CD4-positive, alpha-beta T cell (primary cell): ENCODE measurements around the gene KRTAP9-6. TPM values are rescaled to one million over a fixed set of nuclear protein-coding genes. Genes with fewer than 3 reads are reported as not detected.

Experiments used
- ATAC-seq: fragments of 200-7000 bp; cut with Tn5 transposase; one replicate; pipeline ENCODE4 v1.10.0; 2022; ENCODE audit warnings: mild to moderate bottlenecking; ENCODE audit not compliant: poor library complexity
- CTCF ChIA-PET: fragments of 350-600 bp; sonication (Branson Sonifier 250); formaldehyde crosslinking; loops from one replicate; lab custom pipeline; 2021; ENCODE audit warnings: antibody characterized with exemption, inconsistent platforms; lab: Charles Lee
- POLR2A ChIA-PET: fragments of 350-600 bp; sonication (Branson Sonifier 250); formaldehyde crosslinking; loops from one replicate; lab custom pipeline; 2021; ENCODE audit warnings: antibody characterized with exemption, inconsistent platforms; lab: Charles Lee
- DNase-seq, 14 experiments: peaks; one replicate each; pipeline ENCODE4 v3.0.0-alpha.2; 2013 to 2020; ENCODE audit warnings: mixed read lengths in 2 of 14
- H3K27ac ChIP-seq, 2 donors: one replicate each; pipeline versions ENCODE4 v1.5.1 to v1.7.0; 2013; ENCODE audit warnings: low read length in 2 of 2, low read depth in 1 of 2, mild to moderate bottlenecking in 1 of 2
- H3K27me3 ChIP-seq, 2 experiments: 1 replicate in 1 of 2; 2 replicates in 1 of 2; pipeline versions ENCODE4 v1.6.1 to v1.7.0; 2013; ENCODE audit warnings: low read length in 2 of 2, control low read depth in 1 of 2, mild to moderate bottlenecking in 1 of 2, moderate library complexity in 1 of 2; ENCODE audit not compliant: insufficient read depth in 2 of 2, control insufficient read depth in 1 of 2
- H3K36me3 ChIP-seq: one replicate; pipeline ENCODE4 v1.6.1; 2013; ENCODE audit warnings: low read length, control low read depth; ENCODE audit not compliant: insufficient read depth
- H3K4me1 ChIP-seq: one replicate; pipeline ENCODE4 v1.6.1; 2013; ENCODE audit warnings: low read length, control low read depth; ENCODE audit not compliant: insufficient read depth
- H3K4me3 ChIP-seq: one replicate; pipeline ENCODE4 v1.5.1; 2013; ENCODE audit warnings: mild to moderate bottlenecking, low read length, moderate library complexity
- H3K9me3 ChIP-seq, 2 experiments: 1 replicate in 1 of 2; 2 replicates in 1 of 2; pipeline versions ENCODE4 v1.6.1 to v1.7.0; 2013; ENCODE audit warnings: low read length in 2 of 2, mild to moderate bottlenecking in 2 of 2, control low read depth in 1 of 2, moderate library complexity in 1 of 2; ENCODE audit not compliant: control insufficient read depth in 1 of 2, insufficient read depth in 1 of 2
- H3K27ac Mint-ChIP-seq: one replicate; pipeline ENCODE4 v1.8.0; 2020; ENCODE audit warnings: mixed read lengths
- H3K27me3 Mint-ChIP-seq: one replicate; pipeline ENCODE4 v1.8.0; 2021; ENCODE audit warnings: mixed read lengths
- H3K36me3 Mint-ChIP-seq: one replicate; pipeline ENCODE4 v1.8.0; 2021; ENCODE audit warnings: low read depth, mixed read lengths
- H3K4me1 Mint-ChIP-seq: one replicate; pipeline ENCODE4 v1.8.0; 2021; ENCODE audit warnings: low read depth, mixed read lengths
- H3K4me3 Mint-ChIP-seq: one replicate; pipeline ENCODE4 v1.8.0; 2020; ENCODE audit warnings: mild to moderate bottlenecking, mixed read lengths
- H3K9me3 Mint-ChIP-seq: one replicate; pipeline ENCODE4 v1.8.0; 2020; ENCODE audit warnings: mixed read lengths
- intact Hi-C, 2 experiments: fragments of 100-400 bp; cut with DNase I in 1 of 2; cut with micrococcal nuclease in 1 of 2; formaldehyde crosslinking; loops; one replicate each; pipeline versions ENCODE4 v1.15.1 to v1.9.0; 2023 to 2025; cut with DNase I, micrococcal nuclease
- total RNA-seq, 174 experiments: library from RNA in 2 of 174; stranded (reverse) in 2 of 174; gene quantifications; one replicate each; pipeline ENCODE4 v1.2.3 and lab custom pipeline; 2021 to 2026
- TF ChIP-seq, protein P1 (sequence below): fragments of 200-600 bp; IDR thresholded peaks from one replicate; pipeline ENCODE4 v1.8.0; 2022; ENCODE audit warnings: antibody characterized with exemption, mild to moderate bottlenecking

KRTAP9-6 gene
- total RNA-seq, 2 experiments from 2014 or later, result not detected

DNA sequence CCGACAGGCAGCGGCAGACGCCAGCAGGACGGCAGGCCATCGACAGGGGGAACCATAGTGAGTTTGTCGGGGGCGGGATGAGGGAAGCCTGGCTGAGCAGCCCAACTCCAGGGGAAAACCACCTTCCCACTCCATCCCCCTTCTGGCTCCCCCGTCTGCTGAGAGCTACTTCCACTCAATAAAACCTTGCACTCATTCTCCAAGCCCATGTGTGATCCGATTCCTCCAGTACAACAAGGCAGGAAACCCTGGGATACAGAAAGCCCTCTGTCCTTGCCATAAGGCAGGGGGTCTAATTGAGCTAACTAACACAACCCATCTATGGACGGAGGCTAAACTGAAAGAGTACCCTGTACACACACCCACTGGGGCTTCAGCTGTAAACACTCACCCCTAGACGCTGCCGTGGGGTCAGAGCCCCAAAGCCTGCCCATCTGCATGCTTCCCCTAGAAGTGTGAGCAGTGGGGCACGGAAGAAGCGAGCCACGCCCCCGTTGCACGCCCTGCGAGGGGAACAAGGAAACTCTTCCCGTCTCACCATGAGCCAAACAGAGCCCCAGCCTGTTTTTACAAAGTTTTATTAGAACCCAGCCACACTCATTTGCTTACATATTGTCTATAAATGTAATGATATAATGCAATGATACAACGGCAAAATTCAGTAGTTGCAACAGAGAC is 33.4 kb downstream of the KRTAP9-6 start:
- Histone ChIP-seq H3K9me3 (peaks cover 0 to 3% of the 10 kb centered on the region in 2 experiments), H3K36me3 (no peaks in the 10 kb centered on the region), H3K27me3 (no peaks in the 10 kb centered on the region), H3K27ac (no peak overlapping the region), H3K4me3 (no peak overlapping the region), H3K4me1 (no peaks in the 10 kb centered on the region)
- H3K4me3 Mint-ChIP-seq, result no peak overlapping the region
- peaks cover 4% of the 10 kb centered on the region for H3K9me3 Mint-ChIP-seq
- TF ChIP-seq, protein P1, sequence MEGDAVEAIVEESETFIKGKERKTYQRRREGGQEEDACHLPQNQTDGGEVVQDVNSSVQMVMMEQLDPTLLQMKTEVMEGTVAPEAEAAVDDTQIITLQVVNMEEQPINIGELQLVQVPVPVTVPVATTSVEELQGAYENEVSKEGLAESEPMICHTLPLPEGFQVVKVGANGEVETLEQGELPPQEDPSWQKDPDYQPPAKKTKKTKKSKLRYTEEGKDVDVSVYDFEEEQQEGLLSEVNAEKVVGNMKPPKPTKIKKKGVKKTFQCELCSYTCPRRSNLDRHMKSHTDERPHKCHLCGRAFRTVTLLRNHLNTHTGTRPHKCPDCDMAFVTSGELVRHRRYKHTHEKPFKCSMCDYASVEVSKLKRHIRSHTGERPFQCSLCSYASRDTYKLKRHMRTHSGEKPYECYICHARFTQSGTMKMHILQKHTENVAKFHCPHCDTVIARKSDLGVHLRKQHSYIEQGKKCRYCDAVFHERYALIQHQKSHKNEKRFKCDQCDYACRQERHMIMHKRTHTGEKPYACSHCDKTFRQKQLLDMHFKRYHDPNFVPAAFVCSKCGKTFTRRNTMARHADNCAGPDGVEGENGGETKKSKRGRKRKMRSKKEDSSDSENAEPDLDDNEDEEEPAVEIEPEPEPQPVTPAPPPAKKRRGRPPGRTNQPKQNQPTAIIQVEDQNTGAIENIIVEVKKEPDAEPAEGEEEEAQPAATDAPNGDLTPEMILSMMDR, result no peak
- peaks cover 4% of the 10 kb centered on the region for H3K27me3 Mint-ChIP-seq
- intact Hi-C loops, result loop anchor here in 1 of 2 experiments (1.0 kb wide), 1 partner anchor 20 kb away; no protein-coding TSS in a partner anchor
- no peaks in the 10 kb centered on the region for H3K36me3 Mint-ChIP-seq
- peaks cover 13% of the 10 kb centered on the region for H3K4me1 Mint-ChIP-seq
- ATAC-seq (no peak), DNase-seq (no peak)
- H3K27ac Mint-ChIP-seq, result no peak overlapping the region
- POLR2A ChIA-PET, result interaction anchor here (1.4 kb wide), 1 partner anchor 10 kb away, joined by 3 read pairs; no protein-coding TSS in a partner anchor
- CTCF ChIA-PET, result no interaction called here

DNA sequence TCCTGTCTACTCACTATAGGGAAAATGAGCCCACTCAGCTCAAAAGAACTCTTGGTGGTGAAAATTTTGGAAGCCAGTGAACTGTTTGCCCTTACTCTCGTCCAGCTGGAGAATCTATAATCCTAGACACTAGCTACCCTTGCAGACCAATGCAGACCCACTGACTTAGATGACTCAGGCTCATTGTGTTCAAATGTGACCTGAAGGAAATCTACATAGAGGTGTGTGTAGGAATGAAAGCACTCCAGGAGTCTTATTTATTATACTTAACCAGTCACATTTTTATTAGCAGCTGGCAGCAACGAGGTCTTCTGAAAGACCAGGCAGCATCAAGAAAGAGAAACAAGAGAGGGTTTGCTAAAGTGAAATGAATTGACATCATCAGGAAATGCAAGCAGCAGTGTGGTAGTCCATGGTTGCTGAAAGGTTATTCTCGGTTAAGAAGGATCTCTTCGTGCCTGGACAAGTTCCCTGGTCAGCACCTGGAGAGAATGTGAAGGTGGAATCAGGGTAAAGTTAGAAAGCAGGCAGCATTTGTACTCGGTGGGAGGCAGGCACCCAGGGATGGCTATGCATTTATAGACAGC is 36.1 kb downstream of the KRTAP9-6 start:
- TF ChIP-seq, protein P1, result no peak
- ATAC-seq, result no peak
- Histone ChIP-seq H3K4me1 (no peaks in the 10 kb centered on the region), H3K27ac (no peak overlapping the region), H3K9me3 (peaks cover 0 to 3% of the 10 kb centered on the region in 2 experiments), H3K36me3 (no peaks in the 10 kb centered on the region), H3K27me3 (no peaks in the 10 kb centered on the region), H3K4me3 (no peak overlapping the region)
- Mint-ChIP-seq H3K27me3 (no peaks in the 10 kb centered on the region), H3K9me3 (peaks cover 3% of the 10 kb centered on the region), H3K27ac (no peak overlapping the region), H3K4me3 (no peak overlapping the region), H3K36me3 (no peaks in the 10 kb centered on the region), H3K4me1 (peaks cover 24% of the 10 kb centered on the region)
- no peak for DNase-seq
- CTCF ChIA-PET, result interaction anchor here (0.8 to 0.9 kb wide), 2 partner anchors 21 to 42 kb away, joined by 3 to 4 read pairs; no protein-coding TSS in a partner anchor
- POLR2A ChIA-PET, result no interaction called here
- intact Hi-C loops, result no loop called here

DNA sequence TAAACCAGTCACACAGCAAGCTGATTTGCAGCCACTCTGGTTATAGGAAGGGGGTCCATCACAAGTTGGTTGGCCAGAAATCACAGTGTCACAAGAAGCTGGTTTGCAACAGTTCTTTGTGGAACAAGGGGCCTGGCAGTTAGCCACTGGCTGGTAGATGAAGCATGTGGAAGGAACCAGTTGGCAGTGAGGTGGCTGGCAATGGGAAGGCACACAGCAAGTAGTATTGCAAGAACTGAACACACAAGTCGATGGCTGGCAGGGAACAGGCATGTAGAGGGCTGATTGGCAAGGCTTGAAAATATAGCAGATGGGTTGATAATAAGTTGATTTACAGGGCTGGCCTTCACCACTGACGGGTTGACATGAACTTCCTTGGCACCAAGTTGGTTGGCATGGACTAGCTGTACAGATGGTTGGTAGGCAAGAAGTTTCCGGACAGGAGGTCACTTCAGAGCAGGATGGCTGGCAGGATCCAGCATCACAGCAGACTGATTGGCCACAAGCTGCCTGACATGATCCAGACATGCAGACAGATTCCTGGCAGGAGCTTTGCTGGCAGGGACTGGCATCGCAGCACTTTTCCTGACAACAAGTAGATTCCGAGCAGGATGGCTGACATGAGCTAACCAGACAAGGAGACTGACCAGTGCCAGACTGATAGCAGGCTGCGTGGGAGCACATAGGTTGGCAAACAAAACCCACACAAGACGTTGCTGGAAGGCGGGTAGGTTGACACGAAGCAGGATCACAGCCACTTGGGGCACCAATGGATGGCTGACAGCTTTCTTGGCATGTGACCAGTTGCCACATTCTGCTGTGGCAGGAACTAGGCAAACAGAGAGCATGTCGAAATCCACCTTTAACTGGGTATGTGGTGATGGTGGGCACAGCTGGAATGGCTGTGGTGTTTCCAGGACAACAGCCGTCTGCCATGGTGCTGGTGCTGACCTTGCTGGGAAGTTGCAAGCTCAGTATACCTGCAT is 37.0 kb downstream of the KRTAP9-6 start, which contains the start of gene KRTAP29-1:
TSS of gene KRTAP29-1 (minus strand) at position 936 of the 986 bp plus-strand sequence. CDS start at position 936, 0 bp downstream.
- Mint-ChIP-seq H3K36me3 (no peaks in the 10 kb centered on the region), H3K27me3 (no peaks in the 10 kb centered on the region), H3K9me3 (peaks cover 3% of the 10 kb centered on the region), H3K4me3 (no peak within 1 kb of the TSS), H3K27ac (no peak within 1 kb of the TSS), H3K4me1 (peaks cover 33% of the 10 kb centered on the region)
- Histone ChIP-seq H3K27ac (no peak within 1 kb of the TSS), H3K4me1 (peaks cover 8% of the 10 kb centered on the region), H3K36me3 (no peaks in the 10 kb centered on the region), H3K4me3 (no peak within 1 kb of the TSS), H3K27me3 (no peaks in the 10 kb centered on the region), H3K9me3 (peaks cover 0 to 3% of the 10 kb centered on the region in 2 experiments)
- ATAC-seq (no peak), DNase-seq (no peak)
- CTCF ChIA-PET, result interaction anchor here (0.9 kb wide), 1 partner anchor 20 kb away, joined by 3 read pairs; no protein-coding TSS in a partner anchor
- POLR2A ChIA-PET, result no interaction called here
- TF ChIP-seq, protein P1, result no peak
- intact Hi-C loops, result no loop called here
